Endothelial cell of umbilical vein (primary cell): ENCODE data around the gene EIF1AD. TPM values are rescaled to one million over a fixed set of nuclear protein-coding genes. Genes with fewer than 3 reads are reported as not detected.

Experiments used
- BruUV-seq: library from RNA; stranded (reverse); fragments of 400-500 nt; replicated peaks from 2 replicates; lab custom pipeline; 2021; lab: Mats Ljungman, UMichigan
- CTCF ChIA-PET: fragments of 300-600, 350-600 bp; sonication (Branson Sonifier 250); formaldehyde crosslinking; loops from one replicate; lab custom pipeline; 2021; ENCODE audit warnings: antibody characterized with exemption, inconsistent platforms; lab: Charles Lee
- POLR2A ChIA-PET: fragments of 300-600, 350-600 bp; sonication (Branson Sonifier 250); formaldehyde crosslinking; loops from one replicate; lab custom pipeline; 2021; ENCODE audit warnings: antibody characterized with exemption, inconsistent platforms; lab: Charles Lee
- DNase-seq: peaks from one replicate; pipeline ENCODE4 v3.0.0-alpha.2; 2011; ENCODE audit warnings: low read depth, low spot score
- FAIRE-seq: peaks from 2 replicates; lab custom pipeline; 2011; peaks lifted over from hg19 to GRCh38; lab: Jason Lieb, UNC
- H2AFZ ChIP-seq: 2 replicates; pipeline ENCODE4 v1.6.0; 2012; ENCODE audit warnings: low read depth, low read length, control low read depth, inconsistent platforms
- H3K27ac ChIP-seq: 2 replicates; pipeline ENCODE4 v1.5.1; 2011; ENCODE audit warnings: low read depth, mild to moderate bottlenecking, control low read depth, low read length, moderate library complexity; ENCODE audit not compliant: insufficient read depth
- H3K27me3 ChIP-seq, 2 experiments: 2 replicates each; pipeline versions ENCODE4 v1.6.0 to v1.6.1; 2011; ENCODE audit warnings: low read length in 2 of 2, mixed read lengths in 1 of 2; ENCODE audit not compliant: control insufficient read depth in 2 of 2, insufficient read depth in 2 of 2
- H3K36me3 ChIP-seq, 2 experiments: 2 replicates in 1 of 2; 3 replicates in 1 of 2; pipeline ENCODE4 v1.5.1; 2011; ENCODE audit warnings: low read length in 2 of 2, mild to moderate bottlenecking in 1 of 2, moderate library complexity in 1 of 2; ENCODE audit not compliant: control insufficient read depth in 2 of 2, insufficient read depth in 2 of 2; ENCODE audit errors: extremely low read depth in 1 of 2
- H3K4me1 ChIP-seq: 3 replicates; pipeline ENCODE4 v1.5.1; 2011; ENCODE audit warnings: mild to moderate bottlenecking, low read length; ENCODE audit not compliant: control insufficient read depth, insufficient read depth; ENCODE audit errors: extremely low read depth
- H3K4me2 ChIP-seq: 2 replicates; pipeline ENCODE4 v1.6.1; 2011; ENCODE audit warnings: low read length, control low read depth, mixed read lengths; ENCODE audit not compliant: insufficient read depth
- H3K4me3 ChIP-seq, 3 experiments: fragments of 200-600 bp in 1 of 3; sonication (generic), shearing (Covaris generic) in 1 of 3; replicated peaks in 1 of 3; 2 replicates each; pipeline ENCODE4 v1.5.1; 2011 to 2016; ENCODE audit warnings: control low read depth in 3 of 3, low read length in 3 of 3, mild to moderate bottlenecking in 2 of 3, inconsistent platforms in 1 of 3, low read depth in 1 of 3, moderate library complexity in 1 of 3; ENCODE audit not compliant: insufficient read depth in 1 of 3
- H3K79me2 ChIP-seq: 2 replicates; pipeline ENCODE4 v1.6.0; 2012; ENCODE audit warnings: low read length, inconsistent platforms; ENCODE audit not compliant: control insufficient read depth, insufficient read depth
- H3K9ac ChIP-seq: replicated peaks from 2 replicates; pipeline ENCODE3; 2011; ENCODE audit warnings: low read length, control low read depth; ENCODE audit not compliant: insufficient read depth; ENCODE audit errors: extremely low read depth
- H3K9me1 ChIP-seq: replicated peaks from 3 replicates; pipeline ENCODE4 v1.6.0; 2011; ENCODE audit warnings: mild to moderate bottlenecking, low read length; ENCODE audit not compliant: control insufficient read depth, insufficient read depth; ENCODE audit errors: extremely low read depth
- H3K9me3 ChIP-seq: replicated peaks from 2 replicates; pipeline ENCODE4 v1.5.1; 2012; ENCODE audit warnings: low read length, inconsistent platforms; ENCODE audit not compliant: control insufficient read depth, insufficient read depth
- H4K20me1 ChIP-seq: replicated peaks from 2 replicates; pipeline ENCODE3; 2011; ENCODE audit warnings: mild to moderate bottlenecking, low read length; ENCODE audit not compliant: control insufficient read depth, insufficient read depth; ENCODE audit errors: extremely low read depth
- CTCF ChIP-seq, 2 donors: IDR thresholded peaks; 1 replicate in 1 of 2; 2 replicates in 1 of 2; pipeline ENCODE4 v1.5.1; 2011; ENCODE audit warnings: low read length in 2 of 2, mild to moderate bottlenecking in 2 of 2, moderate library complexity in 2 of 2, control low read depth in 1 of 2, inconsistent platforms in 1 of 2, low read depth in 1 of 2; ENCODE audit not compliant: insufficient read depth in 1 of 2; ENCODE audit errors: extremely low read depth in 1 of 2
- GATA2 ChIP-seq: IDR thresholded peaks from 2 replicates; pipeline ENCODE4 v1.7.0; 2011; ENCODE audit warnings: low read depth, mild to moderate bottlenecking, moderate library complexity, mixed read lengths, low read length; ENCODE audit not compliant: insufficient read length, insufficient read depth
- JUN ChIP-seq: IDR thresholded peaks from 2 replicates; pipeline ENCODE4 v1.6.1; 2011; ENCODE audit warnings: borderline replicate concordance, low read depth; ENCODE audit not compliant: insufficient read length, insufficient read depth
- MYC ChIP-seq: IDR thresholded peaks from one replicate; pipeline ENCODE4 v1.6.1; 2011; ENCODE audit warnings: mild to moderate bottlenecking, low read depth, low read length
- POLR2A ChIP-seq: IDR thresholded peaks from 2 replicates; pipeline ENCODE4 v1.6.1; 2012; ENCODE audit warnings: low read depth, mild to moderate bottlenecking, control low read depth, low read length
- POLR2AphosphoS5 ChIP-seq: IDR thresholded peaks from 2 replicates; pipeline ENCODE4 v1.6.1; 2012; ENCODE audit warnings: low read depth, mild to moderate bottlenecking, control low read depth, low read length, moderate library complexity; ENCODE audit not compliant: insufficient read depth
- dilution Hi-C: fragments of 300-500 bp; cut with MboI; formaldehyde crosslinking; loops from one replicate; pipeline ENCODE4 v1.15.0; 2019; ENCODE audit warnings: low sequenced_read_pairs; ENCODE audit not compliant: extremely low pct_ligation_motif_present
- intact Hi-C: fragments of 100-400 bp; cut with micrococcal nuclease; formaldehyde crosslinking; loops from one replicate; pipeline ENCODE4 v1.10.0; 2022
- polyA plus RNA-seq, 4 experiments: library from polyadenylated mRNA; depleted of rRNA in 3 of 4; stranded (reverse) in 3 of 4; unstranded in 1 of 4; fragments of >200 nt; gene quantifications; 2 replicates each; pipeline versions ENCODE4 v1.2.1 to v1.2.3, GENCODE V29; 2011 to 2012; ENCODE audit warnings: missing spikeins in 1 of 4
- total RNA-seq: library from RNA; stranded (reverse); gene quantifications from 2 replicates; pipeline ENCODE4 v1.2.3, GENCODE V29; 2021

The EIF1AD gene
- total and polyA plus RNA-seq, 2 donors (not counting 3 experiments of a cell fraction or from before 2014, with no cell fraction given) = 39.3 to 39.7 TPM

- Histone ChIP-seq H2AFZ (peak overlapping the region; percentile 43), H3K9me3 (no peaks in the 10 kb centered on the region), H3K79me2 (no peaks in the 10 kb centered on the region), H3K9ac (peak overlapping the region; percentile 24), H3K4me2 (peak overlapping the region; percentile 17), H3K36me3 (no peaks in the 10 kb centered on the region), H3K27ac (peak overlapping the region; percentile 84), H3K27me3 (peaks cover 2% of the 10 kb centered on the region in 2 experiments), H3K9me1 (no peaks in the 10 kb centered on the region), H3K4me3 (no peak overlapping the region), H4K20me1 (no peaks in the 10 kb centered on the region), H3K4me1 (peaks cover 29% of the 10 kb centered on the region)
- TF ChIP-seq POLR2A (no peak), CTCF (IDR thresholded peaks at IDR 0.05; ENCODE audit: extremely low read depth in 1 of 2, insufficient read depth in 1 of 2, low read depth in 1 of 2, low read length in 2 of 2) (no peak), JUN (no peak), MYC (no peak), POLR2AphosphoS5 (no peak), GATA2 (peak; percentile 9)
- ChIA-PET POLR2A (no interaction called here), CTCF (interaction anchor here (0.9 to 1.8 kb wide), 4 partner anchors 11 to 125 kb away, joined by 4 to 5 read pairs (median 5); no protein-coding TSS in a partner anchor)
- DNase-seq (no peak), FAIRE-seq (no peak)
- dilution Hi-C loops = no loop called here
- BruUV-seq = no TSS peak
- intact Hi-C loops = no loop called here
Measured at GRCh38 chr11:66015936-66016792, 14.2 kb upstream of the EIF1AD start.
